Measurements from ENCODE around the gene DPH2. TPM values are rescaled to one million over a fixed set of nuclear protein-coding genes. Genes with fewer than 3 reads are reported as not detected.

The DPH2 gene
- polyA plus RNA-seq, 3 donors, result 13.0 to 23.6 (median 14.1) TPM

DNA sequence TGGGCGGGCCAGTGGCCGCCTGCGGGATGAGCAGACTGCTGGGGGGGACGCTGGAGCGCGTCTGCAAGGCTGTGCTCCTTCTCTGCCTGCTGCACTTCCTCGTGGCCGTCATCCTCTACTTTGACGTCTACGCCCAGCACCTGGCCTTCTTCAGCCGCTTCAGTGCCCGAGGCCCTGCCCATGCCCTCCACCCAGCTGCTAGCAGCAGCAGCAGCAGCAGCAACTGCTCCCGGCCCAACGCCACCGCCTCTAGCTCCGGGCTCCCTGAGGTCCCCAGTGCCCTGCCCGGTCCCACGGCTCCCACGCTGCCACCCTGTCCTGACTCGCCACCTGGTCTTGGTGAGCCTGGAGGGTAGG is 11.3 kb downstream of the DPH2 start:
- no peaks in the 10 kb centered on the region for H3K27me3 ChIP-seq (ENCODE audit: control insufficient read depth in 2 of 2, insufficient read depth in 2 of 2, low read length in 2 of 2)
- H3K9me3 Mint-ChIP-seq, result peaks cover 0 to 2% (median 0%) of the 10 kb centered on the region in 7 donors
- H2AFZ ChIP-seq (ENCODE audit: insufficient read depth, low read depth, low read length, poor library complexity, severe bottlenecking), result no peak overlapping the region
- H3K36me3 Mint-ChIP-seq, result peaks cover 27 to 31% of the 10 kb centered on the region in 2 donors
- TF ChIP-seq, protein P1, sequence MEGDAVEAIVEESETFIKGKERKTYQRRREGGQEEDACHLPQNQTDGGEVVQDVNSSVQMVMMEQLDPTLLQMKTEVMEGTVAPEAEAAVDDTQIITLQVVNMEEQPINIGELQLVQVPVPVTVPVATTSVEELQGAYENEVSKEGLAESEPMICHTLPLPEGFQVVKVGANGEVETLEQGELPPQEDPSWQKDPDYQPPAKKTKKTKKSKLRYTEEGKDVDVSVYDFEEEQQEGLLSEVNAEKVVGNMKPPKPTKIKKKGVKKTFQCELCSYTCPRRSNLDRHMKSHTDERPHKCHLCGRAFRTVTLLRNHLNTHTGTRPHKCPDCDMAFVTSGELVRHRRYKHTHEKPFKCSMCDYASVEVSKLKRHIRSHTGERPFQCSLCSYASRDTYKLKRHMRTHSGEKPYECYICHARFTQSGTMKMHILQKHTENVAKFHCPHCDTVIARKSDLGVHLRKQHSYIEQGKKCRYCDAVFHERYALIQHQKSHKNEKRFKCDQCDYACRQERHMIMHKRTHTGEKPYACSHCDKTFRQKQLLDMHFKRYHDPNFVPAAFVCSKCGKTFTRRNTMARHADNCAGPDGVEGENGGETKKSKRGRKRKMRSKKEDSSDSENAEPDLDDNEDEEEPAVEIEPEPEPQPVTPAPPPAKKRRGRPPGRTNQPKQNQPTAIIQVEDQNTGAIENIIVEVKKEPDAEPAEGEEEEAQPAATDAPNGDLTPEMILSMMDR (IDR thresholded peaks at IDR 0.05), result no peak
- peaks cover 57% of the 10 kb centered on the region for H3K4me1 Mint-ChIP-seq
- H4K20me1 ChIP-seq (ENCODE audit: insufficient read depth, low read length), result peaks cover 32% of the 10 kb centered on the region
- H3K4me1 ChIP-seq (ENCODE audit: control insufficient read depth in 1 of 2, insufficient read depth in 2 of 2, low read length in 2 of 2), result peaks cover 42 to 58% of the 10 kb centered on the region in 2 donors
- H3K4me3 Mint-ChIP-seq, result no peak overlapping the region
- H3K27me3 Mint-ChIP-seq (ENCODE audit: low read depth in 3 of 3), result peaks cover 4 to 6% (median 4%) of the 10 kb centered on the region in 3 donors
- no peak for DNase-seq
- H3K36me3 ChIP-seq (replicated peaks in 1 of 2; ENCODE audit: control insufficient read depth in 1 of 2, insufficient read depth in 2 of 2, low read length in 2 of 2), result peaks cover 17 to 23% of the 10 kb centered on the region in 2 donors
- peaks cover 22% of the 10 kb centered on the region for H3K79me2 ChIP-seq (ENCODE audit: insufficient read depth, low read length)
- WGBS (ENCODE audit: insufficient coverage), result 86% methylated on average over 19 of the region's 20 CpGs
- intact Hi-C loops (cut with micrococcal nuclease), result no loop called here
- H3K27ac ChIP-seq (ENCODE audit: low read depth in 1 of 2, low read length in 2 of 2), result no peak overlapping the region
- no peak overlapping the region for H3K27ac Mint-ChIP-seq
- no peak overlapping the region for H3K9ac ChIP-seq (ENCODE audit: insufficient read depth, low read length, poor library complexity, severe bottlenecking)
- no peak overlapping the region for H3K4me3 ChIP-seq (replicated peaks in 1 of 3; ENCODE audit: low read depth in 2 of 3, low read length in 3 of 3)
- no peaks in the 10 kb centered on the region for H3K9me3 ChIP-seq (replicated peaks in 1 of 2; ENCODE audit: control insufficient read depth in 1 of 2, insufficient read depth in 1 of 2, low read length in 2 of 2)
- no peak overlapping the region for H3K4me2 ChIP-seq (replicated peaks; ENCODE audit: extremely low read depth, low read length, poor library complexity, severe bottlenecking)

DNA sequence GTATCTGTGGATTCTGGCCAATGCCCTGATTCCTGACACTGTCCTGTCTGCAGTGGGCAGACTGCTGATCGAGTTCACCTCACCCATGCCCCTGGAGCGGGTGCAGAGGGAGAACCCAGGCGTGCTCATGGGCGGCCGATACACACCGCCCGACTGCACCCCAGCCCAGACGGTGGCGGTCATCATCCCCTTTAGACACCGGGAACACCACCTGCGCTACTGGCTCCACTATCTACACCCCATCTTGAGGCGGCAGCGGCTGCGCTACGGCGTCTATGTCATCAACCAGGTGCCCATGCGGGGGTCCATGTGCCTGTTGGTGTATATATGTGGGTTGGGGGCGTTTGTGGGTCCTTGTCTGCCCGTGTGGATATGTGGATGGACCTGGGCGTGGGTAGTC is 11.8 kb downstream of the DPH2 start:
- H3K9me3 ChIP-seq (replicated peaks in 1 of 2; ENCODE audit: control insufficient read depth in 1 of 2, insufficient read depth in 1 of 2, low read length in 2 of 2), result no peaks in the 10 kb centered on the region
- no peak overlapping the region for H3K4me2 ChIP-seq (replicated peaks; ENCODE audit: extremely low read depth, low read length, poor library complexity, severe bottlenecking)
- H3K36me3 ChIP-seq (replicated peaks in 1 of 2; ENCODE audit: control insufficient read depth in 1 of 2, insufficient read depth in 2 of 2, low read length in 2 of 2), result peaks cover 12 to 18% of the 10 kb centered on the region in 2 donors
- no peak overlapping the region for H3K27ac Mint-ChIP-seq
- DNase-seq, result no peak
- peaks cover 16% of the 10 kb centered on the region for H3K79me2 ChIP-seq (ENCODE audit: insufficient read depth, low read length)
- H3K27me3 ChIP-seq (ENCODE audit: control insufficient read depth in 2 of 2, insufficient read depth in 2 of 2, low read length in 2 of 2), result no peaks in the 10 kb centered on the region
- peaks cover 22 to 26% of the 10 kb centered on the region in 2 donors for H3K36me3 Mint-ChIP-seq
- intact Hi-C loops (cut with micrococcal nuclease), result no loop called here
- peaks cover 0 to 2% (median 0%) of the 10 kb centered on the region in 7 donors for H3K9me3 Mint-ChIP-seq
- H4K20me1 ChIP-seq (ENCODE audit: insufficient read depth, low read length), result peaks cover 27% of the 10 kb centered on the region
- H3K4me1 ChIP-seq (ENCODE audit: control insufficient read depth in 1 of 2, insufficient read depth in 2 of 2, low read length in 2 of 2), result peaks cover 37 to 53% of the 10 kb centered on the region in 2 donors
- H3K9ac ChIP-seq (ENCODE audit: insufficient read depth, low read length, poor library complexity, severe bottlenecking), result no peak overlapping the region
- H3K4me3 Mint-ChIP-seq, result no peak overlapping the region
- H2AFZ ChIP-seq (ENCODE audit: insufficient read depth, low read depth, low read length, poor library complexity, severe bottlenecking), result no peak overlapping the region
- no peak overlapping the region for H3K27ac ChIP-seq (ENCODE audit: low read depth in 1 of 2, low read length in 2 of 2)
- H3K27me3 Mint-ChIP-seq (ENCODE audit: low read depth in 3 of 3), result peaks cover 4 to 6% (median 4%) of the 10 kb centered on the region in 3 donors
- H3K4me1 Mint-ChIP-seq, result peaks cover 52% of the 10 kb centered on the region
- no peak overlapping the region for H3K4me3 ChIP-seq (replicated peaks in 1 of 3; ENCODE audit: low read depth in 2 of 3, low read length in 3 of 3)
- WGBS (ENCODE audit: insufficient coverage), result 93% methylated on average over 12 of the region's 20 CpGs
- TF ChIP-seq, protein P1 (IDR thresholded peaks at IDR 0.05), result no peak
